T-helper 22 cell (primary cell): Measurements from ENCODE around the gene MINK1.
A peak's percentile ranks its signal among the peaks of the same experiment; 100 is the strongest.
"Not testable (repeated sequence)": the region's sequence is repeated elsewhere in the genome, so short reads cannot be mapped to it uniquely, and the experiment has no call there.

Experiments used
- DNase-seq: peaks from one replicate; pipeline ENCODE4 v3.0.0-alpha.2; 2020; ENCODE audit warnings: low read depth

Gene MINK1

DNA sequence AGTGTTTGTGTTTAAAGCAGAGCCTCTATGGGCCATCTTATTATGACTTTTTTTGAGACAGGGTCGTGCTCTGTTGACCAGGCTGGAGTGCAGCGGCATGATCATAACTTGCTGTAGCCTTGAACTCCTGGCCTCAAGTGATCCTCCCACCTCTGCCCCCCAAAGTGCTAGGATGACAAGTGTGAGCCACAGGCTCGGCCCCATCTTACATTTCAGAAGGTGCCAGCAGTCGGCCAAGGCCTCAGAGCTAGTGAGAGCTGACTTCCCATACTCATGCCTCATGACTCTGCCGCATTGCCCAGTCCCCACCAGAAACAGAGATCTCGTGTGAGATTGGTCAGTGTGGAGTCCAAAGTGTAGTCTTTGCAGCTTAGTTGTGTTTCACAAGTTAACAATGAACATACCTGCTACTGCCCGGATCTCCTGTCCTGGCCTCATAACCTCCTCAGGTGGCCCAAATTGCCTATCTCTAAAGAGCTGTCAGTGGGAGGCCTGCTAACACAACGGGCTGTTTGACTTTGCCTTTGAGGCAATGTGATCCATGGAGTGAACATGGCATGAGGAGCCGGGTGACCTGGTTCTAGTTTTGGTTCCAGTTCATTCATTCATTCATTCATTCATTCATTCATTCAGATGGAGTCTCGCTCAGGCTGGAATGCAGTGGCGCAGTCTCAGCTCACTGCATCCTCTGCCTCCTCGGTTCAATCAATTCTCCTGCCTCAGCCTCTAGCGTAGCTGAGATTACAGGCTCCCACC, 13.7 kb downstream of the MINK1 start:
- DNase-seq, result no peak

DNA sequence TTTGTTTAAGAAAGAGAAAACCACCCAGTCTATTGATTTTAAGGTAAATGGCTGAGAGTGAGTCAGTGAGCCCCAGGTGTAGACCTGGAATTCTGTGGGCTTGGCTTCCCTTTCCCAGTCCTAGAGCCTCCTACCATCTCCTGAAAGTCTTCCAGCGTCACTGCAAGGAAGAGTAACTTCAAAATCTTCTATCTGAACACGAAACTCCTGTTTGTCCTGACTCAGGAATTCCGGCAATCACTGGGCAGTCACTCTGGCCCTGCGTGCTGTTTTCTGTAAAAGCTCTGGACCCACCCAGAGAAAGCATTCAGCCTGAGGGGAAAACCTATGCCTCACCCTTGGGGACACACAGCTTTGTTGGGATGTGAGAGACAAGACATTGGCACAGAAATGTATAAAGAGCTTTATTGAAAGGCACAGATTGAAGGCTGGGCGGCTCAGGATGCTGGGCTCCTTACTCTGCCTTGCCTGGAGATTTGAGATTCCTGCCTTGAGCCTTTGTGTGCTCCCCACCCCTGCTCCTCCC, 15.9 kb downstream of the MINK1 start:
- no peak for DNase-seq

GRCh38 chr17:4850246-4850645, 17.1 kb downstream of the MINK1 start:
- DNase-seq, result no peak

GRCh38 chr17:4851084-4851483, 17.9 kb downstream of the MINK1 start:
- DNase-seq, result no peak

GRCh38 chr17:4852567-4853207, 19.5 kb downstream of the MINK1 start:
- DNase-seq, result peak; percentile 22

GRCh38 chr17:4853208-4853671, 20.1 kb downstream of the MINK1 start:
- DNase-seq, result no peak

GRCh38 chr17:4854111-4854681, 21.1 kb downstream of the MINK1 start:
- DNase-seq, result no peak

DNA sequence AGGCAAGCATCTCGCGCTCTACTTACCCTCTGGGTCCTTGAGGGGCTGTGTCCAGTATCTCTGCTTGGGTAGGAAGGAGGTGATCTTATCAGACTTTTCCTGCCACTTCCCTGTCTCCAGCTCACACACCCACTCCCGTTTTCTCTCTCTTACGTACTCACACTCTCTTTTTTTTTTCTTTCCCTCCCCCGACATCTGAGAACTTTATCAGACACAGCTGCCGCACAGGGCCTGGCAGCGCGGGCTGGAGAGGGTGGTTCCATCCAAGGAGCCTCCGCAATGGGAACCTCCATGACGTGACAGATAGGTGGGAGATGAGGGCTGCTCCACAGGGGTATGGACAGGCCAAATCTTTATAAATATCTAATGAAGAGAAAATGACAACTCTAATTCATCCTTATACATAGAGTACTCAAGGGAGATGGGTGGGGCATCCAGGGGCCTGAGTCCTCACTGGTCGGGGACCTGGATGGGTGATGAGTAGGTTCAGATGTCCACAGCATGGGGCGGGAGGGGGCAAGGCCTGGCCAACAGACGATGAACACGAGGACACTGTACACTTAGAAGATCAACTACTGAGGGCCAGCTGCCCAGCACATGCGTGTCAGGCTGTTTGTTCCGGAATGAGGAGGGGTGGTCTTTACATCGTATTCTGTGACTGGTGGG, 23.3 kb downstream of the MINK1 start:
- no peak for DNase-seq

GRCh38 chr17:4856937-4857314, 23.8 kb downstream of the MINK1 start:
- DNase-seq, result no peak

- not testable (repeated sequence) for DNase-seq
Observed at GRCh38 chr17:4857347-4857746, 24.2 kb downstream of the MINK1 start.

GRCh38 chr17:4858068-4858881, 25.1 kb downstream of the MINK1 start:
- no peak for DNase-seq

DNA sequence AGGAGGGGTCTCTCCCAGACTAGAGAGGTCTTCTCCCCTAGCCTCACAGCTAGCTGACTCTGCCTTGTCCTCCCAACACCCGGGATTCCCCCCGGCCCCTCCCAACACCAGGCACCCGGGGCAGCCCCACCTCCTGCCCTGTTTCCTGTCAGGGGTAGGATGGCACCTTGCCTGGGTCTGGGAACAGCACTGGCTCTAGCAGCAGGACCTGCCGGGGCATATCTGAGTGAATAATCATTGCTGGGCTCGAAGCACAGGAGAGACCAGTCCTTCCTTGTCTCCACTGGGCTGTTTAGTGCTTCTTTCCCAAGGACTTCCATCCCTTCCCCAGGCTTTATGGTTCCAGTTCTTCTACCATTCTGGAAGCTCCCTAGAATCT, 25.7 kb downstream of the MINK1 start:
- DNase-seq, result no peak

- DNase-seq, result no peak
Observed at GRCh38 chr17:4859816-4860625, 26.9 kb downstream of the MINK1 start.

DNA sequence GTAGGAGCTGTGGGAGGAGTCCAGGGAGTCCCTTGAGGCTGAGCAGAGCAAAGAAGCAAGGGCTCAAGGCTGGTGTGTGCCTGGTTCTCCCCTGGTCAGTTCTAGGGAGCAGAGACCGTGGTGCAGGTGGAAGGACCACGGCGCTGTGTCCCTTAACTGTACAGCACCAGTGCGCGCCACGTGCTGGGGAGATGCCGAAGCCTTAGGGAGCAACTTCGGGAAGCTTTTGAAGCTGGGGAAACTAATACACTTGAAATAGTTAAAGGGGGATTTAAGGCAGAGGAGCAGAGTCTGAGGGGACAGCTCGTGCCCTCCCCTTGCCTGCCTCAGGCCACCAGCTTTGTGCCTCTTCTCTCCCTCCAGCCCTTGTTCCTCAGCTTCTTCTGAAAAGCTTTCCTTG, 27.5 kb downstream of the MINK1 start:
- DNase-seq, result no peak

DNA sequence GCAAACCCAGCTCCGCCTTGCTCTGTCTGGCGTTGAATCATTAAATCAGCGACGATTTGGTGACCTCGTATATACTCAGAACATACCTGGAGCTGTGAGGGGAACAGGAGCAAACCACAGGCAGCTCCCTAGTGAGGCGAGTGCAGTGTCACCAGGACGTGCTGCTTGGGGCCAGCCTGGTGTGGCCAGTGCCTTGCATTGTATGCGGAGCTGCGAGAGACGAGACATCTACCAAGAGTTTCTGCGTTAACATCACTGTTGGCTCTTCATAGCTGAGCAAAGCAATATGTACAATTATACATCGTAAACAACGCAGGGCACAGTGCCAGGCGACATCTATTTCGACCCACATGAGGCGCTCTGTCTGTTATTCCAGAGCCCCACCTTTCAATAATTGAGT, 27.9 kb downstream of the MINK1 start:
- DNase-seq, result no peak

- DNase-seq, result no peak
Observed at GRCh38 chr17:4862720-4863119, 29.6 kb downstream of the MINK1 start.

DNA sequence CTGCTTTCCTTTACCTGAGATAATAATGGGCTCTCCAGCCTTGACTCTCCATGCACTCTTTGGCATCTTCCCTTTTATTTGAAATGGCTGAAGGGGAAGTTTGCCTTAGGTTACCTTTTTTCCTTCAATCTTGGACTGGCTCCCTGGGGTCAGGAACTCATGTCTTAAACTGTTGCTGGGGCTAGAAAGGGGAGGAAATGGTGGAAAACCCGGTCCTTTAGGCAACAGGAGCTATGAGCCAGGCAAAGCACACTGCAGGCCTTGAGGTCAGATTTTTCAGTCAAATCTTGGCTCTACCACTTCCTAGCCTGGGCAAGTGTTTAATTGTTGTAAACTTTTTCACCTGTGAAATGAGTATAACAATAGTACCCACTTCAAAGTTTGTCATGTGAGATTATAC, 30.2 kb downstream of the MINK1 start:
- DNase-seq, result no peak

- not testable (repeated sequence) for DNase-seq
Observed at GRCh38 chr17:4867535-4867934, 34.4 kb downstream of the MINK1 start.

DNA sequence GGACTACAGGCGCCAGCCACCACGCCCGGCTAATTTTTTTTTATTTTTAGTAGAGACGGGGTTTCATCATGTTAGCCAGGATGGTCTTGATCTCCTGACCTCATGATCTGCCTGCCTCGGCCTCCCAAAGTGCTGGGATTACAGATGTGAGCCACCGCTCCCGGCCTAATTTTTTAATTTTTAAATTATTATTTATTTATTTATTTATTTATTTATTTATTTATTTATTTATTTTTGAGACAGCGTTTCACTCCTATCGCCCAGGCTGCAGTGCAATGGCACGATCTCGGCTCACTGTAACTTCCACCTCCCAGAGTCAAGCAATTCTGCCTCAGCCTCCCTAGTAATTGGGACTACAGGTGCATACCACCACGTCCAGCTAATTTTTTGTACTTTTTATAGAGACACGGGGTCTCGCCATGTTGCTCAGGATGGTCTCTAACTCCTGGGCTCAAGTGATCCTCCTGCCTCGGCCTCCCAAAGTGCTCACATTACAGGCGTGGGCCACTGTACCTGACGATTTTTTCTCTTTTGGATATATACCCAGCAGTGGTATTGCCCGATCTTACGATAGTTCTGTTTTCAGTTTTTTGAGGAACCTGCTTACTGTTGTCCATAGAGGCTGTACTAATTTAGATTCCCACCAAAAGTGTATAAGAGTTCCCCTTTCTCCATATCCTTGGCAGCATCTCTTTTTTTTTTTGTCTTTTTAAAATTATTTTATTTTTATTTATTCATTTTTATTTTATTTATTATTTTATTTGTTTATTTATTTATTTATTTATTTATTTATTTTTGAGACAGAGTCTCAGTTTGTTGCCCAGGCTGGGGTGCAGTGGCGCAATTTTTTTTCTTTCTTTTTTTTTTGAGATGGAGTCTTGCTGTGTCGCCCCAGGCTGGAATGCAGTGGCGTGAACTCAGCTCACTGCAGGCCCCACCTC, 36.2 kb downstream of the MINK1 start:
- not testable (repeated sequence) for DNase-seq

- no peak for DNase-seq
Observed at GRCh38 chr17:4870855-4871254, 37.7 kb downstream of the MINK1 start.
